ENCODE data around the gene POLK.

GRCh38 chr5:75522542-75522941, 10.9 kb downstream of the POLK start:
- TF ChIP-seq CTCF (IDR thresholded peaks at IDR 0.05) (no peak), POLR2A (IDR thresholded peaks at IDR 0.05) (no peak)
